ENCODE measurements around the gene SAV1.
"Not testable (repeated sequence)": the region's sequence is repeated elsewhere in the genome, so short reads cannot be mapped to it uniquely, and the experiment has no call there.

Gene SAV1

DNA sequence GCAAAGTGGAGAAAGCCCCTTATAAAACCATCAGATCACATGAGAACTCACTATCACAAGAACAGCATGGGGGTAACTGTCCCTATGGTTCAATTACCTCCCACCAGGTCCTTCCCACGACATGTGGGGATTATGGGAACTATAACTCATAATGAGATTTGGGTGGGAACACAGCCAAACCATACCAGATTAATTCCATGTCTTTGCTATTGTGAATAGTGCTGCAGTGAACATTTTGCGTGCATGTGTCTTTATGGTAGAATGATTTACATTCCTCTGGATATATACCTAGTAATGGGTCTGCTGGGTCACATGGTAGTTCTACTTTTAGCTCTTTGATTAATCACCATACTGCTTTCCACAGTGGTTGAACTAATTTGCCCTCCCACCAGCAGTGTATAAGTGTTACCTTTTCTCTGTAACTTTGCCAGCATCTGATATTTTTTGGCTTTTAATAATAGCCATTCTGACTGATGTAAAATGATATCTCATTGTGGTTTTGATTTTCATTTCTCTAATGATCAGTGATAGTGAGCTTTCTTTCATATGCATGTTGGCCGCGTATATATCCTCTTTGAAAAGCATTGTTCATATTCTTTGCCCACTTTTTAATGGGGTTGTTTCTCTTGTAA is 29.7 kb upstream of the SAV1 start:
- Histone ChIP-seq H3K27ac (ENCODE audit: low read depth, low read length, poor library complexity, severe bottlenecking) (no peak overlapping the region), H3K4me3 (ENCODE audit: low read depth, low read length, poor library complexity, severe bottlenecking) (no peak overlapping the region), H3K9ac (ENCODE audit: low read length) (no peak overlapping the region), H3F3A (ENCODE audit: insufficient read depth, low read length) (no peaks in the 10 kb centered on the region), H2AFZ (ENCODE audit: low read length) (no peak overlapping the region), H4K20me1 (ENCODE audit: insufficient read depth, low read length) (no peaks in the 10 kb centered on the region), H3K36me3 (ENCODE audit: insufficient read depth, low read length) (no peaks in the 10 kb centered on the region), H3K4me2 (ENCODE audit: low read length) (no peak overlapping the region), H3K4me1 (ENCODE audit: insufficient read depth, low read length, severe bottlenecking) (no peaks in the 10 kb centered on the region), H3K79me2 (ENCODE audit: insufficient read depth, low read length) (no peaks in the 10 kb centered on the region), H3K9me2 (ENCODE audit: low read depth, low read length) (no peaks in the 10 kb centered on the region), H3K27me3 (ENCODE audit: insufficient read depth, low read length) (no peaks in the 10 kb centered on the region), H3K9me3 (ENCODE audit: low read length) (peaks cover 10% of the 10 kb centered on the region; the same call in 1 of the 2 replicates)
- no peak for TF ChIP-seq EZH2 (IDR thresholded peaks at IDR 0.05; ENCODE audit: borderline replicate concordance, low read length)
- TF ChIP-seq, protein P1, sequence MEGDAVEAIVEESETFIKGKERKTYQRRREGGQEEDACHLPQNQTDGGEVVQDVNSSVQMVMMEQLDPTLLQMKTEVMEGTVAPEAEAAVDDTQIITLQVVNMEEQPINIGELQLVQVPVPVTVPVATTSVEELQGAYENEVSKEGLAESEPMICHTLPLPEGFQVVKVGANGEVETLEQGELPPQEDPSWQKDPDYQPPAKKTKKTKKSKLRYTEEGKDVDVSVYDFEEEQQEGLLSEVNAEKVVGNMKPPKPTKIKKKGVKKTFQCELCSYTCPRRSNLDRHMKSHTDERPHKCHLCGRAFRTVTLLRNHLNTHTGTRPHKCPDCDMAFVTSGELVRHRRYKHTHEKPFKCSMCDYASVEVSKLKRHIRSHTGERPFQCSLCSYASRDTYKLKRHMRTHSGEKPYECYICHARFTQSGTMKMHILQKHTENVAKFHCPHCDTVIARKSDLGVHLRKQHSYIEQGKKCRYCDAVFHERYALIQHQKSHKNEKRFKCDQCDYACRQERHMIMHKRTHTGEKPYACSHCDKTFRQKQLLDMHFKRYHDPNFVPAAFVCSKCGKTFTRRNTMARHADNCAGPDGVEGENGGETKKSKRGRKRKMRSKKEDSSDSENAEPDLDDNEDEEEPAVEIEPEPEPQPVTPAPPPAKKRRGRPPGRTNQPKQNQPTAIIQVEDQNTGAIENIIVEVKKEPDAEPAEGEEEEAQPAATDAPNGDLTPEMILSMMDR (IDR thresholded peaks at IDR 0.05; ENCODE audit: low read length) = no peak

DNA sequence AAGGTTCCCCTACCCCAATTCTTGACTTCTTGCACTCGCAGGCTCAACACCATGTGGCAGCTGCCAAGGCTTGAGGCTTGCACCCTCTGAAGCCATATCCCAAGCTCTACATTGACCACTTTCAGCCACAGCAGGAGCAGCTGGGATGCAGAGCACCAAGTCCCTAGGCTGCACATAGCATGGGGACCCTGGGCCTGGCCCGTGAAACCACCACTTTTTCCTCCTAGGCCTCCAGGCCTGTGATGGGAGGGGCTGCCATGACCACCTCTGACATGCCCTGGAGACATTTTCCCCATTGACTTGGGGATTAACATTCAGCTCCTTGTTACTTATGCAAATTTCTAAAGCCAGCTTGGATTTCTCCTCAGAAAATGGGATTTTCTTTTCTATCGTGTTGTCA is 26.2 kb upstream of the SAV1 start:
- H3F3A ChIP-seq (ENCODE audit: insufficient read depth, low read length); H3K27ac ChIP-seq (ENCODE audit: low read depth, low read length, poor library complexity, severe bottlenecking); H3K4me1 ChIP-seq (ENCODE audit: insufficient read depth, low read length, severe bottlenecking); H3K9me2 ChIP-seq (ENCODE audit: low read depth, low read length); H3K4me3 ChIP-seq (ENCODE audit: low read depth, low read length, poor library complexity, severe bottlenecking); H3K4me2 ChIP-seq (ENCODE audit: low read length); H3K79me2 ChIP-seq (ENCODE audit: insufficient read depth, low read length); H3K36me3 ChIP-seq (ENCODE audit: insufficient read depth, low read length); H3K9ac ChIP-seq (ENCODE audit: low read length); H3K27me3 ChIP-seq (ENCODE audit: insufficient read depth, low read length); H4K20me1 ChIP-seq (ENCODE audit: insufficient read depth, low read length); H2AFZ ChIP-seq (ENCODE audit: low read length): not testable (repeated sequence)
- peaks cover 10% of the 10 kb centered on the region; the same call in 1 of the 2 replicates for H3K9me3 ChIP-seq (ENCODE audit: low read length)

DNA sequence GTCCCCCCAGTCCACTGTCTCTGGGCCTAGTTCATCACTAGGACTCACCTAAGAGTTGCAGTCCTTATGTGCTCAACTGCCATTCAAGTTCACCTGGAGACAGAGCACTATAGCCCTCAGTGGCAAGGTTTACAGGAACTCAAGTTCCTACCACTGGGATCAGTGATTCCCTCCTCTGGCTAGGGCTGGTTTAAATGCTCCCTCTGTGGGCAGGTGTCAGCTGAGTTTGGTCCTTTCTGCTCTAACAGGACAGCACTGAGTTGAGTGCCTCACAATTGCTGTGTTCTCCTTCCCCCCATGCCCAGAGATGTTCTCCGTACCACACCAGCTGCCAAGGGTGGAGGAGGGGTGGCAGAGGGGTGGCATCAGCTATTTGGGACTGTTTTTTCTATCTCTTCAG is 20.8 kb upstream of the SAV1 start:
- Histone ChIP-seq H3F3A (ENCODE audit: insufficient read depth, low read length) (no peaks in the 10 kb centered on the region), H3K4me1 (ENCODE audit: insufficient read depth, low read length, severe bottlenecking) (no peaks in the 10 kb centered on the region), H2AFZ (ENCODE audit: low read length) (no peak overlapping the region), H3K36me3 (ENCODE audit: insufficient read depth, low read length) (no peaks in the 10 kb centered on the region), H3K79me2 (ENCODE audit: insufficient read depth, low read length) (no peaks in the 10 kb centered on the region), H4K20me1 (ENCODE audit: insufficient read depth, low read length) (no peaks in the 10 kb centered on the region), H3K9ac (ENCODE audit: low read length) (no peak overlapping the region), H3K9me3 (ENCODE audit: low read length) (peaks cover 7% of the 10 kb centered on the region; the same call in 1 of the 2 replicates), H3K9me2 (ENCODE audit: low read depth, low read length) (no peaks in the 10 kb centered on the region), H3K4me3 (ENCODE audit: low read depth, low read length, poor library complexity, severe bottlenecking) (no peak overlapping the region), H3K27ac (ENCODE audit: low read depth, low read length, poor library complexity, severe bottlenecking) (no peak overlapping the region), H3K27me3 (ENCODE audit: insufficient read depth, low read length) (no peaks in the 10 kb centered on the region), H3K4me2 (ENCODE audit: low read length) (no peak overlapping the region)
- TF ChIP-seq, protein P1 (IDR thresholded peaks at IDR 0.05; ENCODE audit: low read length) = peak; percentile 6; the same call in 1 of the 2 replicates
- no peak for TF ChIP-seq EZH2 (IDR thresholded peaks at IDR 0.05; ENCODE audit: borderline replicate concordance, low read length)

DNA sequence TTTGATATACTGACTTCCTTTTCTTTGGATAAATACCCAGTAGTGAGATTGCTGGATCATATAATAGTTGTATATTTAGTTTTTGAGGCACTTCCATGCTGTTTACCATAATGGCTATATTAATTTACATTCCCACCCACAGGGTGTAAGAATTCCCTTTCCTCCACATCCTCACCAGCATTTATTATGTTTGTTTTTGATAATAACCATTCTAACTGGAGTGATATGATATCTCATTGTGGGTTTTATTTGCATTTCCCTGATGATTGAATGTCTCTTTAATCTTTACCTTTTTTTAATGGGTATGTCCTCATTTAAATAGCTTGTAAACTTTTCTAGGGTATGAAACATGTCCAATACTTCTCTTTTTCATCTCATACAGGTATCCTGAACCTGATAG is 11.6 kb upstream of the SAV1 start:
- Histone ChIP-seq H3K27ac (ENCODE audit: low read depth, low read length, poor library complexity, severe bottlenecking) (no peak overlapping the region), H3K9me3 (ENCODE audit: low read length) (no peaks in the 10 kb centered on the region), H3K9me2 (ENCODE audit: low read depth, low read length) (no peaks in the 10 kb centered on the region), H4K20me1 (ENCODE audit: insufficient read depth, low read length) (no peaks in the 10 kb centered on the region), H3K4me2 (ENCODE audit: low read length) (no peak overlapping the region), H3K79me2 (ENCODE audit: insufficient read depth, low read length) (no peaks in the 10 kb centered on the region), H3F3A (ENCODE audit: insufficient read depth, low read length) (no peaks in the 10 kb centered on the region), H3K36me3 (ENCODE audit: insufficient read depth, low read length) (no peaks in the 10 kb centered on the region), H3K27me3 (ENCODE audit: insufficient read depth, low read length) (no peaks in the 10 kb centered on the region), H3K4me1 (ENCODE audit: insufficient read depth, low read length, severe bottlenecking) (peaks cover 15% of the 10 kb centered on the region), H3K4me3 (ENCODE audit: low read depth, low read length, poor library complexity, severe bottlenecking) (no peak overlapping the region), H3K9ac (ENCODE audit: low read length) (no peak overlapping the region), H2AFZ (ENCODE audit: low read length) (no peak overlapping the region)
- no peak for TF ChIP-seq EZH2 (IDR thresholded peaks at IDR 0.05; ENCODE audit: borderline replicate concordance, low read length)
- TF ChIP-seq, protein P1 (IDR thresholded peaks at IDR 0.05; ENCODE audit: low read length) = no peak
